Measurements from ENCODE around the gene SLC29A3.

SLC29A3 gene

GRCh38 chr10:71325267-71325666, 6.2 kb downstream of the SLC29A3 start:
- no peak for FAIRE-seq

- no peak for FAIRE-seq
These were observed 7.4 kb downstream of the SLC29A3 start for GRCh38 chr10:71326464-71326881.

GRCh38 chr10:71330789-71331404, 11.8 kb downstream of the SLC29A3 start:
- FAIRE-seq, result no peak

GRCh38 chr10:71331736-71332135, 12.7 kb downstream of the SLC29A3 start:
- no peak for FAIRE-seq

GRCh38 chr10:71332466-71332865, 13.4 kb downstream of the SLC29A3 start:
- FAIRE-seq, result no peak

GRCh38 chr10:71333129-71333887, 14.2 kb downstream of the SLC29A3 start:
- FAIRE-seq, result no peak

GRCh38 chr10:71334221-71334791, 15.2 kb downstream of the SLC29A3 start:
- FAIRE-seq, result no peak

- FAIRE-seq, result no peak
These were observed 16.2 kb downstream of the SLC29A3 start for GRCh38 chr10:71335173-71335708.

- FAIRE-seq, result no peak
These were observed 17.6 kb downstream of the SLC29A3 start for GRCh38 chr10:71336632-71337031.

GRCh38 chr10:71337219-71337701, 18.2 kb downstream of the SLC29A3 start:
- no peak for FAIRE-seq

GRCh38 chr10:71338728-71339495, 19.9 kb downstream of the SLC29A3 start:
- FAIRE-seq, result no peak

GRCh38 chr10:71339796-71340589, 20.9 kb downstream of the SLC29A3 start:
- no peak for FAIRE-seq

GRCh38 chr10:71342573-71343391, 23.7 kb downstream of the SLC29A3 start:
- FAIRE-seq, result no peak

- no peak for FAIRE-seq
These were observed 24.3 kb downstream of the SLC29A3 start for GRCh38 chr10:71343392-71343773.

- FAIRE-seq, result no peak
These were observed 25.3 kb downstream of the SLC29A3 start for GRCh38 chr10:71344154-71344925.

GRCh38 chr10:71344993-71345480, 26.0 kb downstream of the SLC29A3 start:
- FAIRE-seq, result no peak

- FAIRE-seq, result no peak
These were observed 26.6 kb downstream of the SLC29A3 start for GRCh38 chr10:71345694-71346093.

GRCh38 chr10:71346731-71347130, 27.7 kb downstream of the SLC29A3 start:
- no peak for FAIRE-seq

GRCh38 chr10:71347587-71348395, 28.7 kb downstream of the SLC29A3 start:
- FAIRE-seq, result no peak

Measured in TTC549 (cell line).